HFF-Myc (cell line): Measurements from ENCODE around the gene APBB1.

ENCODE experiments used
- DNase-seq: peaks from one replicate; pipeline ENCODE4 v3.0.0-alpha.2; 2011; ENCODE audit warnings: low read depth; ENCODE audit errors: extremely low read depth
- H3K4me3 ChIP-seq: replicated peaks from 2 replicates; pipeline ENCODE4 v1.5.1; 2011; ENCODE audit warnings: low read depth, mild to moderate bottlenecking, control low read depth, low read length
- CTCF ChIP-seq: IDR thresholded peaks from 2 replicates; pipeline ENCODE4 v1.5.1; 2012; ENCODE audit warnings: mild to moderate bottlenecking, low read depth, low read length, control low read depth; ENCODE audit errors: missing control alignments

APBB1 gene

GRCh38 chr11:6353367-6353987 is 65.4 kb downstream of the APBB1 start:
- TF ChIP-seq CTCF, result peak; percentile 95
- H3K4me3 ChIP-seq, result no peak overlapping the region
- DNase-seq, result no peak

- TF ChIP-seq CTCF, result no peak
- H3K4me3 ChIP-seq, result no peak overlapping the region
These were observed 67.0 kb downstream of the APBB1 start for GRCh38 chr11:6351782-6352382.

GRCh38 chr11:6350486-6350885 is 68.4 kb downstream of the APBB1 start:
- no peak for TF ChIP-seq CTCF
- no peak for DNase-seq
- no peak overlapping the region for H3K4me3 ChIP-seq

More at GRCh38 chr11:6351782-6352382, 67.0 kb downstream of the APBB1 start:
- no peak for DNase-seq

GRCh38 chr11:6350043-6350442 is 68.9 kb downstream of the APBB1 start:
- no peak for TF ChIP-seq CTCF
- H3K4me3 ChIP-seq, result no peak overlapping the region
- no peak for DNase-seq

- H3K4me3 ChIP-seq, result no peak overlapping the region
- TF ChIP-seq CTCF, result no peak
- no peak for DNase-seq
These were observed 73.5 kb downstream of the APBB1 start for GRCh38 chr11:6345366-6345765.
